PC-3 (cell line): ENCODE data around the gene MSH3. TPM values are rescaled to one million over a fixed set of nuclear protein-coding genes. Genes with fewer than 3 reads are reported as not detected.

Experiments used
- ATAC-seq: fragments of 200-7000 bp; cut with Tn5 transposase; 2 replicates; pipeline ENCODE4 v1.9.1; 2020; ENCODE audit warnings: mild to moderate bottlenecking, moderate library complexity
- BruUV-seq: library from RNA; stranded (reverse); fragments of 400-500 nt; replicated peaks from 2 replicates; lab custom pipeline; 2021; lab: Mats Ljungman, UMichigan
- CTCF ChIA-PET: fragments of 300-600 bp; sonication (Branson Sonifier 250); formaldehyde crosslinking; loops from one replicate; lab custom pipeline; 2022; ENCODE audit warnings: antibody characterized with exemption; lab: Charles Lee
- POLR2A ChIA-PET: fragments of 300-600 bp; sonication (Branson Sonifier 250); formaldehyde crosslinking; loops from one replicate; lab custom pipeline; 2022; ENCODE audit warnings: antibody characterized with exemption; ENCODE audit not compliant: unreplicated experiment; lab: Charles Lee
- DNase-seq: peaks from one replicate; pipeline ENCODE4 v3.0.0-alpha.2; 2015
- H2AFZ ChIP-seq: fragments of 300-600 bp; sonication (generic); 2 replicates; pipeline ENCODE4 v1.6.0; 2016; ENCODE audit warnings: antibody characterized with exemption, low read length
- H3F3A ChIP-seq: fragments of 300-600 bp; sonication (generic); one replicate; pipeline ENCODE4 v1.6.0; 2017; ENCODE audit warnings: antibody characterized with exemption, low read length, control low read depth, mild to moderate bottlenecking; ENCODE audit not compliant: unreplicated experiment
- H3K27ac ChIP-seq: fragments of 300-600 bp; sonication (generic); 2 replicates; pipeline ENCODE4 v1.5.1; 2016; ENCODE audit warnings: mild to moderate bottlenecking, low read length
- H3K27me3 ChIP-seq: fragments of 300-600 bp; sonication (generic); 2 replicates; pipeline ENCODE4 v1.6.1; 2016; ENCODE audit warnings: low read length, mixed read lengths
- H3K36me3 ChIP-seq: fragments of 300-600 bp; sonication (generic); 2 replicates; pipeline ENCODE4 v1.6.1; 2016; ENCODE audit warnings: low read depth, mixed run types, low read length, mixed read lengths
- H3K4me1 ChIP-seq: fragments of 300-600 bp; sonication (generic); 2 replicates; pipeline ENCODE4 v1.5.1; 2016; ENCODE audit warnings: low read length; ENCODE audit not compliant: insufficient read depth
- H3K4me2 ChIP-seq: fragments of 300-600 bp; sonication (generic); 2 replicates; pipeline ENCODE4 v1.6.0; 2016; ENCODE audit warnings: low read length
- H3K4me3 ChIP-seq: fragments of 300-600 bp; sonication (generic); 2 replicates; pipeline ENCODE4 v1.5.1; 2016; ENCODE audit warnings: mild to moderate bottlenecking, low read length, mixed read lengths
- H3K79me2 ChIP-seq: fragments of 300-600 bp; sonication (generic); 2 replicates; pipeline ENCODE4 v1.6.1; 2017; ENCODE audit warnings: low read length, mixed read lengths
- H3K9ac ChIP-seq: fragments of 300-600 bp; sonication (generic); 2 replicates; pipeline ENCODE4 v1.6.0; 2016; ENCODE audit warnings: mild to moderate bottlenecking, low read length
- H3K9me2 ChIP-seq: fragments of 300-600 bp; sonication (generic); replicated peaks from 2 replicates; pipeline ENCODE4 v1.6.1; 2016; ENCODE audit warnings: mixed run types, low read length, mixed read lengths
- H3K9me3 ChIP-seq: fragments of 300-600 bp; sonication (generic); 2 replicates; pipeline ENCODE4 v1.6.1; 2016; ENCODE audit warnings: low read length, mixed read lengths
- H4K20me1 ChIP-seq: fragments of 300-600 bp; sonication (generic); 2 replicates; pipeline ENCODE4 v1.6.1; 2016; ENCODE audit warnings: low read length, mixed read lengths
- EZH2 ChIP-seq: fragments of 300-600 bp; sonication (generic); IDR thresholded peaks from one replicate; pipeline ENCODE4 v1.6.1; 2017; ENCODE audit warnings: antibody characterized with exemption, mild to moderate bottlenecking, low read length; ENCODE audit not compliant: unreplicated experiment
- EZH2phosphoT487 ChIP-seq: fragments of 300-600 bp; sonication (generic); IDR thresholded peaks from 2 replicates; pipeline ENCODE4 v1.6.1; 2018; ENCODE audit warnings: mild to moderate bottlenecking, antibody characterized with exemption, low read length, borderline replicate concordance
- intact Hi-C: fragments of 100-400 bp; cut with micrococcal nuclease; formaldehyde crosslinking; loops from 2 replicates; pipeline ENCODE4 v1.9.0; 2023
- total RNA-seq: library from RNA; depleted of rRNA; stranded (reverse); fragments of >200 nt; gene quantifications from 2 replicates; pipeline ENCODE4 v1.2.3, GENCODE V29; 2014
- TF ChIP-seq, protein P1 (sequence below): fragments of 300-600 bp; sonication (generic); conservative IDR thresholded peaks from 2 replicates; pipeline ENCODE4 v1.5.1; 2017; ENCODE audit warnings: antibody characterized with exemption, low read depth, mild to moderate bottlenecking, low read length

MSH3 gene
- total RNA-seq, 1 experiment from 2014 or later: 9.0 TPM

DNA sequence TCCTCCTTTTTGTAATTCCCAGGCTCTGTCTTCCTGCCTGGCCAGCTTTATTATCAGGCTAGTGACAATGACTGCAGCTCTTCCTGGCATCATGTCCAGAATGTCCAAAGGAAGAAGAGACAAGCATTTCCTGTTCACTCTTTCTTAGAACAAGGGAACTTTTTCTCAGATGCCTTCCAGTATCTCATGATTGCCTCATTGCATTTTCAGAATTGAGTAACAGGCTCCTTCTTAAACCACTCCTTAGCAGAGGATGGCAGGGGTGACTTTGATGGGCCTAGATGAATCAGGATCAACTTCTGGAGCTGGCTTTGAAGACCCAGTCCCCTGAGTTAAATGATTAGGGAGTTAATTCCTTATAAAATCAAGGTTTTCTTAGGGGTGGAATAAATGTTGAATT is 212.8 kb downstream of the MSH3 start:
- Histone ChIP-seq H3K4me1 (peaks cover 15% of the 10 kb centered on the region; the same call in 1 of the 2 replicates), H3K9ac (no peak overlapping the region), H3K27ac (no peak overlapping the region), H3K4me2 (no peak overlapping the region), H3F3A (no peaks in the 10 kb centered on the region), H3K36me3 (peaks cover 5% of the 10 kb centered on the region; the same call in 1 of the 2 replicates), H2AFZ (no peak overlapping the region), H4K20me1 (no peaks in the 10 kb centered on the region), H3K9me2 (no peaks in the 10 kb centered on the region), H3K27me3 (no peaks in the 10 kb centered on the region), H3K79me2 (no peaks in the 10 kb centered on the region), H3K4me3 (no peak overlapping the region), H3K9me3 (no peaks in the 10 kb centered on the region)
- ChIA-PET POLR2A (interaction anchor here (0.6 kb wide), 1 partner anchor 574 kb away, joined by 4 read pairs; no protein-coding TSS in a partner anchor), CTCF (no interaction called here)
- DNase-seq (no peak), ATAC-seq (no peak)
- no peak for TF ChIP-seq EZH2phosphoT487
- TF ChIP-seq, protein P1, sequence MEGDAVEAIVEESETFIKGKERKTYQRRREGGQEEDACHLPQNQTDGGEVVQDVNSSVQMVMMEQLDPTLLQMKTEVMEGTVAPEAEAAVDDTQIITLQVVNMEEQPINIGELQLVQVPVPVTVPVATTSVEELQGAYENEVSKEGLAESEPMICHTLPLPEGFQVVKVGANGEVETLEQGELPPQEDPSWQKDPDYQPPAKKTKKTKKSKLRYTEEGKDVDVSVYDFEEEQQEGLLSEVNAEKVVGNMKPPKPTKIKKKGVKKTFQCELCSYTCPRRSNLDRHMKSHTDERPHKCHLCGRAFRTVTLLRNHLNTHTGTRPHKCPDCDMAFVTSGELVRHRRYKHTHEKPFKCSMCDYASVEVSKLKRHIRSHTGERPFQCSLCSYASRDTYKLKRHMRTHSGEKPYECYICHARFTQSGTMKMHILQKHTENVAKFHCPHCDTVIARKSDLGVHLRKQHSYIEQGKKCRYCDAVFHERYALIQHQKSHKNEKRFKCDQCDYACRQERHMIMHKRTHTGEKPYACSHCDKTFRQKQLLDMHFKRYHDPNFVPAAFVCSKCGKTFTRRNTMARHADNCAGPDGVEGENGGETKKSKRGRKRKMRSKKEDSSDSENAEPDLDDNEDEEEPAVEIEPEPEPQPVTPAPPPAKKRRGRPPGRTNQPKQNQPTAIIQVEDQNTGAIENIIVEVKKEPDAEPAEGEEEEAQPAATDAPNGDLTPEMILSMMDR: no peak
- no peak for TF ChIP-seq EZH2
- no TSS peak for BruUV-seq
- intact Hi-C loops: no loop called here

GRCh38 chr5:80870442-80870841 is 216.0 kb downstream of the MSH3 start:
- intact Hi-C loops: no loop called here
- no peaks in the 10 kb centered on the region for H3K27me3 ChIP-seq
- H4K20me1 ChIP-seq: no peaks in the 10 kb centered on the region
- CTCF ChIA-PET: no interaction called here
- H3K4me2 ChIP-seq: no peak overlapping the region
- H3K9me3 ChIP-seq: no peaks in the 10 kb centered on the region
- H3K9ac ChIP-seq: no peak overlapping the region
- no peak for ATAC-seq
- no peak overlapping the region for H2AFZ ChIP-seq
- POLR2A ChIA-PET: interaction anchor here (0.6 kb wide), 1 partner anchor 10 kb away, joined by 3 read pairs; no protein-coding TSS in a partner anchor
- H3F3A ChIP-seq: no peaks in the 10 kb centered on the region
- no peak overlapping the region for H3K27ac ChIP-seq
- no peaks in the 10 kb centered on the region for H3K79me2 ChIP-seq
- no TSS peak for BruUV-seq
- no peaks in the 10 kb centered on the region for H3K9me2 ChIP-seq
- DNase-seq: no peak
- H3K4me1 ChIP-seq: peaks cover 8% of the 10 kb centered on the region; the same call in 1 of the 2 replicates
- H3K4me3 ChIP-seq: no peak overlapping the region
- peaks cover 5% of the 10 kb centered on the region; the same call in 1 of the 2 replicates for H3K36me3 ChIP-seq
- TF ChIP-seq EZH2: no peak

GRCh38 chr5:80871541-80871961 is 217.1 kb downstream of the MSH3 start:
- Histone ChIP-seq H3K27ac (0 out of 2 replicates have a peak overlapping the region, but pooled peaks have one; percentile 18), H3F3A (no peaks in the 10 kb centered on the region), H3K4me2 (no peak overlapping the region), H4K20me1 (no peaks in the 10 kb centered on the region), H2AFZ (peak overlapping the region; percentile 63; the same call in 1 of the 2 replicates), H3K9ac (no peak overlapping the region; the same call in 1 of the 2 replicates), H3K27me3 (no peaks in the 10 kb centered on the region), H3K4me1 (peaks cover 8% of the 10 kb centered on the region; the same call in 1 of the 2 replicates), H3K9me3 (no peaks in the 10 kb centered on the region), H3K36me3 (peaks cover 5% of the 10 kb centered on the region; the same call in 1 of the 2 replicates), H3K79me2 (no peaks in the 10 kb centered on the region), H3K4me3 (no peak overlapping the region), H3K9me2 (no peaks in the 10 kb centered on the region)
- BruUV-seq: no TSS peak
- ChIA-PET POLR2A (no interaction called here), CTCF (no interaction called here)
- peak; percentile 72 for DNase-seq
- intact Hi-C loops: no loop called here
- peak; percentile 81 for ATAC-seq
- TF ChIP-seq EZH2 (no peak), EZH2phosphoT487 (no peak)
- TF ChIP-seq, protein P1: no peak
